NCI-H1092 (cell line): Measurements from ENCODE around the gene CASQ1.
A peak's percentile ranks its signal among the peaks of the same experiment; 100 is the strongest.

Experiments used
- DNase-seq: peaks from one replicate; lab custom pipeline; 2025; lab: John Stamatoyannopoulos, UW

Gene CASQ1

DNA sequence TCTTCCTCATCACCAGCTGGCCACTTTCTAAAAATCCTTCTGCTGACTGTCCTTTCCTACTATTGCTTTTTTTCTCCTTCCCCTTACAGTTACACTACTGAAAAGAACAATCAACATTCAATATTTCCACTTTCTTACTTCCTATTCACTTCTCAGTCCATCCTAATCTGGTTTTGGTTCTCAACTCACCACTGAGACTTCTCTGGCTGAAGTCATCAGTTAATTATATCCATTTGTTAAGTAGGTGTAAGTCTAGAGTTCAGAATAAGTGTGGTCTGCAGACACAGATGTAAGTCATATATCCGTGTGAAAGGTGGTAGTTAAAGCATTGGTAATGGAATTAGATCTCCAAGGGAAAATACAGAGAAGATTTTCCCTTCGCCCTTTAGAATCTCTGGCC, 36.2 kb downstream of the CASQ1 start:
- no peak for DNase-seq

DNA sequence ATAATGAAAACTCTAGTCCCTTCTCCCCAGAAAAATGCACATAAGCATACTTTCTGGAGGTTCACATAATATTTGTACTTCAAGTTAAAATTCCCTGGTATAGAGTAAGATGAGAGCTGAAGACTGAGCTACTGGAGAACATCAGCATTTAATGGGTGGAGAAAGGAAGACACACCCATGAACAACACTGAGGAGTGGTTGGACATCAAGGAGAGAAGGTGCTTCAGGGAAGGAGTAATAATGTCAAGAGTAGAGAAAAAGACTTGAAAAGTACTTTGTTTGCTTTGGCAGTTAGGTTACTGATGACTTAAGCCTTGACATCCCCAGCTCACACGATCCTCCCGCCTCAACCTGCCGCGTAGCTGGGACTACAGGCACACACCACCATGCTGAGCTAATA, 36.7 kb downstream of the CASQ1 start:
- no peak for DNase-seq

DNA sequence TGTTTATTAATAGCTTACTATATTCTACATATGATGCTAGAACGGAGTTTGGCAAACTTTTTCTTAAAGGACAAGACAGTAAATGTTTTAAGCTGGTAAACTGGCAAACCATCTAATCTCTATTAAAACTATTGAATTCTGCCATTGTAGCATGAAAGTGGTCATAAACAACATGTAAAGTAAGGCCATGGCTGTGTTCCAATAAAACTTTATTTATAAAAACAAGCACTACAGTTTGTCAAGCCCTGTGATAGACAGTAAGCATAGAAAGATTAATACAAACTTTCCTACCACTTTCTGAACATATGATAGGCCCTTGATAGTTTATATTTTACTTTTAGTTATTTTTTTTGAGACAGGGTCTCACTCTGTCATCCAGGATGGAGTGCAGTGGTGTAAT, 37.2 kb downstream of the CASQ1 start:
- no peak for DNase-seq

DNA sequence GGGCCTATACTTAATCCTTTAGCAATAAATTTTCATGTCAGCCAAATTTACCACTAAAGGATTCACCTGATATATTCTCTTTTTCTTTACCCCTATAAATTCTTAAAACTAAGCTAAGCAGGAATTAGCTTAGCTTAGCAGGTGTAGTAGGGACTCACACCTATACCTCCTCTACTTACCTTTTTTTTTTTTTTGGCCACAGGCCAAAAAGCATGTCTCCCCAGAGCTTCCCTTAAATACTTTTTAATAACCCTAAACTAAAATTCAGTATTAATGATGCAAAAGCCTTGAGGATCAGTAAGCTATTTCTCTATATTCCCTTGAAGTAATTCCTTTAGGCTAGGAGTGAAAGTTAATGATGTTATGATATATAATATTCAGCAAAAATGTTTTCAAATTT, 38.1 kb downstream of the CASQ1 start:
- no peak for DNase-seq

DNA sequence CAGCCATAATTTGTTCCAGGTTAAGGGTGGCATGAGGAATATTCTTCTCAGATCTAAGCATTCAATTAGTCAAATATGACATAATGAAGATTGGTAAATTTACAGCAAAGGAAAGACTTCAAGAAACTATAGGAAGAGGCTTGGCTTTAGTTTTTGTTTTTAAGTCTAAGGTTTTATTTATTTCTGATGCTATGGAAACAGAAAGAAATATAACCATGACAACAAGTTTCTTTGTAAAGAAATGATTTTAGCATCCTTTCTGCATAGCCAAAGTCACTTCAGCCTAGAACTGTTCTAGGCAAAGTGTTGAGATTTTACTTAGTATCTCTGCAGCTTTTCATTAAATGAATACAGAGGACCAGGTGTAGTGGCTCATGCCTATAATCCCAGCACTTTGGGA, 42.5 kb downstream of the CASQ1 start:
- no peak for DNase-seq

DNA sequence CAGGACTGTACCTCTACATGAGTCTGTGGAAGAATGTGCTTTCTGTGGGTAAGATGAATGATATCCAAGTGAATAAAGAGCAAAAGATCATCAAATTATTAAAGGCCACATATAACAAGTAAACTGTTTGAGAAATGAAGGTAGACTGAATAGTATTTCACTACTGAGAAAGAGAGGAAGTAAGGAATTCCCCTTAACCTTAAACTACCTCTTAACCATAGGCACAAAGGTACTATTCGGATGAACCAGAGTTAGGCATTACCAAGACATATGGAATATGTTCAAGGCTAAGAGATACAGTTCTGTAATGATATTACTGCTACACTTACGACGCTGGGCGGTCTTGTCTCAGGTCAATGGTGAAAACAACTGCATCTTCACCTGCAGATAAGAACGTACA, 46.4 kb downstream of the CASQ1 start:
- no peak for DNase-seq

DNA sequence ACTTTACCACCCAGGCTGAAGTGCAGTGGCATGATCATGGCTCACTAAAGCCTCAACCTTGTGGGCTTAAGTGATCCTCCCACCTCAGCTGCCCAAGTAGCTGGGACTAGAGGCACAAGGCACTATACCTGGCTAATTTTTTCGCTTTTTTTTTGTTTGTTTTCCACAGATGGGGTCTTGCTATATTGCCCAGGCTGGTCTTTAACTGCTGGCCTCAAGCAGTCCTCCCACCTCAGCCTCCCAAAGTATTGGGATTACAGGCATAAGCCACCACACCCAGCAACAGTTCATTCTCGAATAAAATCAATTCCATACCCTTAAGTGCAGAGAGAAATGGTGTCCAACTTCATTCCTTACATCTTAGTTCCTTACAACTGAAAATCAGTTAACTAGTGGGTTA, 47.2 kb downstream of the CASQ1 start:
- no peak for DNase-seq

DNA sequence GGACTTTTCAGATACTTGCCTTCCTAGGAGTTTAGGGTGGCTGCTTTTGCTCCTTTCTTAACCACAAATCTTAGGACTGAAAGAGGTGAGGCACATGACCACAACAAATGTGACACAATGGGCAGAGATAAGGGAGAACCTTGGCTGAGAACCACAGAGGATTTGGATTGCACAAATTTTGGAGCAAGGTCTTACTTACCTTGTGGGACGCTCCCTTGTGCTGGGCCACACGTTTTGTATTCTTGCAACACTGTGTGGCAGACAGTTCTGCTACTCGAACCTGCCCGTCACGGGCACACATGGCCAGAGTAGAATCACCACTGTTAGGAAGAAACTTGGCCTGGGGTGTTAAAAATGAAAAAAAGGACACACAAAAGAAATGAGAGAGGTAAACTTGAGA, 48.0 kb downstream of the CASQ1 start:
- DNase-seq: no peak

DNA sequence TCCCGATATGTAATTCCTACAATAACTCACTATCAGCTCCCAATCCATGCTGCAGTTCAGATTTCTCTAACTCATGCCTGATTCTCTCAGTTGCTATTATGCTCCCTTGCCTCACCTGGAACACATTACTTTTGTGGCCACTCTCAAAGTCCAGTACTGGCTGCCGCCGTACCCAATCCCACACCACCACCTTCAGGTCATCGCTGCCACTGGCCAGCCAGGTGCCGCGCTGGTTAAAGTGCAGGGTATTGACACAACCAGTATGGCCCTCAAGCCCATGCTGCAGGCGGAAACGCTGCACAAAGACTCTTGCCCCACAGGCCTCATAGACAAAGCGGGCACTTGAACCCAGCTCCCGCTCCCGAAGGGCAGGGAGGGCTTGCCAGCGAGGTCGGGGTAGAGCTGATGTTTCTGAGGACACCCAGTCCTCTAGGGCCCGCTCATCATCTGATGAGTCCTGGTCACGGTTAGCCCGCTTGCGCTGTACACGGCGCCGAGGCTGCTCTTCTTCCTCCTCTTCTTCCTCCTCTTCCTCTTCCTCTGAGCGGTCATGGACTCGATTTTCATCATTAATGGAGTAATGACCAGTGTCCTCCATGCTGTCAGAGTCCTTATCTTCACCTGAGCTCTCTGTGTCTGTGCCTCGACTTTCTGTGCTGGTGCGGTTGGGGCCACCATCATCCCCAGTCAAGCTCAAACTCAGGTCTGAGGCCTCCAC, 49.4 kb downstream of the CASQ1 start:
- DNase-seq: no peak

DNA sequence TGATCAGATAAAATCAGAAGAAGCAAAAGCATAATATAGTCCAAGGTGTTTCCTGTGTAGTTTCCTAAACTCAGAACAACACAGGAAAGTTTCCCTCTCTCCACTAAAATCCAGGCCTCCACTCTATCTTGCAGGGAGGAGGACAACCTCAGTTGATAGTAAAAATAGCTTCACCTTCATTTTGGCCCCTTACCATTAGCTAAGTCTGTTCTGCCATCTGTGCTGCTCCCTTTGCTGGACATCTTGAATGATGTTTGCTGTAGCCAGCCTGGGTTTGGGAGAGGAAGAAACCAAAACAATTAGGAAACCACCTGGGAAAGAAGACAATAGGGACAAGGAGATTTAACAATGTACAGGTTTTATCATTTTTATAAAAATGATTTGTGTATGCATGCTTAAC, 53.4 kb downstream of the CASQ1 start:
- DNase-seq: no peak

DNA sequence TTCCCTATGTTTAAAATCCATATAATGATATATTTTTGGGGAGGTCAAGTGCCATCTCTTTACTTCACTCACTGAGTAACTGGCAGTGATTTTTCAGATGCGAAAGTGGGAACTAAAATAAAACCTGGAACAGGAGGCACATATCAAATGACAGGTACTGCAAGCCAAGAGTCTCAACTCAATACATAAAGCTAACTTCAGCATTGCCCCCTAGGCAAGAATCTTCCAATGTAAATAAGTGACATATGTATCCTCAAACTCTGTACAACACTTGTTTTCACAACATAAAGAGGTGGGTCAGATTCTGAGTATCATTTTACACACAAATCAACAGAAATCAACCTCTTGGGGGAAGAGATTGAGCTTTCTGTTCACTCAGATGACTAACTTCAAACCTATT, 53.8 kb downstream of the CASQ1 start:
- peak; percentile 7 for DNase-seq

DNA sequence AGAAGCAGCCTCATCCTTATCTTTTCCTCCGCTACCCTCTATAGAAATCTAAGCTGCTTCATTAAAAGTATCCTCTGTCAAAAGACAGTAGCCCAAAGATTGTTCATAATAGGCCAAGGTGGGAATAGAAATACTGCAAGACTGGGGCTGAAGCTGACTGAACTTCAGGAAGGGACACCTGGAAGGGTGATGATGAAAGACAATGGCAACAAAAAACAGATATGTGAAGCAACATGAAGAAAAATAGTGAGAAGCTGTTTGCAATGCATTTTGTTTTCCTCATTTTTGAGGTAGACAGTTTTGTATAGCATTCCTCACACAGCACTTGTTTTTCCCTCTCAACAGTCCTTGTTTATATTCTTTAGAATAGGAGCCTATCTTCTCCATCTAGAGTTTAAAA, 55.1 kb downstream of the CASQ1 start:
- DNase-seq: no peak

DNA sequence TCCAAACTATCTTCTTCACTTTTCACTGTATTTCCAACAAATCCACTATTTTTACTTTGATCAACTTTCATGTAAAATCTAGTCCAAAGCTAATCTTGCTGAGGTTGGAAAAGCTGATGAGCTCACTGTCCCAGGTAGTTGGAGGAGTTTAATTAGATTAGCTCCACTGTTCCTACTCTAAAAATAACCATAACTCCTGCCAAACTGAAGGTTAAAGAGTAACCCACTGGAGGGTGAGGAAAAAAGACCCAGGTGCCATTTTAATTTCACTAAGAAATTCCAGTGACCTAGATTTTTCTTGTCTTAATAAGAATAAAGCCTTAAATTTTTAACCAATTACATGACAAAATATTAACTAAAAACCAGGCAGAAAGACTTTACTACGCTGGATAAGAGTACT, 56.7 kb downstream of the CASQ1 start:
- no peak for DNase-seq

DNA sequence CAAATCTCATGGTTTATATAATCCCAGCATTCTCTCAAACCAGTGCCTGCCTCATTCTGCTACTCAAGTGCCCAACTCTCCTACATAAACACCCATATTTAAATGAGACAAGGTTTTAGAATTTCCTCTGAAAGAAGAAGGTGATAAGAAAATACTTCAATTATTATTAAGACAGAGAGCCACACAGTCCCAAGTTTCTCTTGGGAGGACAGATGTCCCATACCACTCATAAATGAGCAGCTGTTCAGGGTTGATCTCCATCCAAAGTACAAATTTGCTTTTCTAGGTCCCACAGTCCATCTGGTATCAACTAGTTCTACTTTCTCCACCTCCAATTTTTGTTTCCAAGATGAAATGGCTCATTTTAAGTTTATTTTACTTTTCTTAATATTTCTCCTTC, 60.6 kb downstream of the CASQ1 start:
- no peak for DNase-seq
